HG02798 (cell line): ENCODE data around the gene MGMT.

ENCODE experiments used
- ATAC-seq: cut with Tn5 transposase; IDR thresholded peaks from one replicate; pipeline ENCODE4 v1.9.1; 2021; ENCODE audit warnings: mild to moderate bottlenecking; ENCODE audit not compliant: unreplicated experiment, poor library complexity

Gene MGMT

GRCh38 chr10:129491123-129491734 is 24.2 kb downstream of the MGMT start:
- no peak for ATAC-seq

DNA sequence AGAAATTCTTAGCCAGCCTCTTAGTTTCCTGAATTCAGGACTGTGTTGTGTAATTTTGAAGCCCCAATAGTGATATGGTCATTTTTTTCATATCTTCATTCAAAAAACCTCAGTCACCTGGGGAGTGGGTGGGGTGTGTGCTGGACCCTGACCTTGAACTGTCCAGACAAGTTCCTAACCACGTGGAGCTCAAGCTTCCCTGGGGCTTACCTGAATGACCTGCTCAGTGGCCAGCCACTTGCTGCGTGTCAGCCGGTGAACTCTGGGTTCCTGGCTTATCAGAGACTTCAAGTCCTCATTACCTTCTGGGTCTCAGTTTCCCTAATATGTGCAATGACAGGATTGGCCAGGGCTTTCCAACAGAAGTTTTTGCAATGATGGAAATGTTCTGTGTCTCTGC is 27.1 kb downstream of the MGMT start:
- ATAC-seq, result no peak

DNA sequence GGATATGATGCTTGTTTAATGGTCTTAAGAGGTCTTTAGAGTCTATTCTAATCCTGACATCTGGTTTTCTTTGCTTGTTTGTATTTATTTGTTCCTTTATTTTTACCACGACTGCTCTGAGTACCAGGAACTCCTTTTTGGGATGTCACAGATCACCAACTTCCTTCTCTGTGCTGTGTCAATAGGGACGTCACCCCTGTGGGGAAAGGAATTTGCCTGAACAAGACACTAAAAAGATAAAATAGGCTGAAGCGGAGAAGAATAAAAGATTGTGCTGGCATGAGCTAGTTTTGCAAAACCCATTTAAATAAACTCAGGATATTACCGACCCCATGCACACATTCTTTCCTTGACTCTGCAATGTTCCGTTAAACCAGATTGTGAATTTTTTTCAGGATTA is 27.7 kb downstream of the MGMT start:
- no peak for ATAC-seq

GRCh38 chr10:129495256-129495655 is 28.2 kb downstream of the MGMT start:
- ATAC-seq, result no peak

DNA sequence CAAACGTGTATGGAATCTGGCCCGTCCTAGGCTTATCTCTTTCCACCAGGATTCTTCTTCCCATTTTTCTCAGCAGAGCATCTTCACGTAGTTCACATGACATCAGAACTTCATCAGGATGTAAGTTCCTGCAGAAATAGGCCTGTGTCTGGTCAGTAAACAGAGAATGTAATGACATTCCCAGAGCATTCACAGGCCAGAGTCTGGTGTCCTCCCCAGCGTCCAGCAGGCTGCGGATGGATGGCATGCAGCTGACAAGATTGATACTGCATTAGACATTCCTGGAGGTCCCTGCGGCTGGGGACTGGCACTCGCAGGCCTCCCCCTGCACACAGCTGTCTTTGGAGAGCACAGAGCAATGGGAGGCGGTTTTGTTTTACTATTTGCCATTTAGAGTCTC is 28.7 kb downstream of the MGMT start:
- no peak for ATAC-seq

DNA sequence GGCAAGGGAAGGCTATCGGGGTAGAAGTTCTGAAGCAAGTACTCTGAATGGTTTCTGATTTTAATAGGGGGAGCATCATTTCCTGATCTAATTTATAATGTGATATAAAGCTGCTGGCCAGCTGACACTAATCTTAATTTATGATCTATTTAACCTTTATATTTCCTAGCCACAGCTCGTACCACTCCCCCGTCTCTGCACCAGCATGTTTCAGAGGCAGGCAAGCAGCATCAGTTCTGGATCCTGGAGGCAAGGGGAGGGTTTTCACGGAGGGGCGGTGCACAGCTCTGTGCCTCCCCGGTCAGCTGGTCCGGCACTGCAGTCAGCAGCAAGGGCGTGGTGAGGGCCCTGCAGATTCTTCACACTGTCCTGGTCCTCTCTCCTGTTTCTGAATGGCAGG is 30.0 kb downstream of the MGMT start:
- no peak for ATAC-seq

GRCh38 chr10:129498680-129499079 is 31.6 kb downstream of the MGMT start:
- ATAC-seq, result no peak

GRCh38 chr10:129500617-129501339 is 33.7 kb downstream of the MGMT start:
- no peak for ATAC-seq

GRCh38 chr10:129501652-129502436 is 34.8 kb downstream of the MGMT start:
- peak; percentile 89 for ATAC-seq

DNA sequence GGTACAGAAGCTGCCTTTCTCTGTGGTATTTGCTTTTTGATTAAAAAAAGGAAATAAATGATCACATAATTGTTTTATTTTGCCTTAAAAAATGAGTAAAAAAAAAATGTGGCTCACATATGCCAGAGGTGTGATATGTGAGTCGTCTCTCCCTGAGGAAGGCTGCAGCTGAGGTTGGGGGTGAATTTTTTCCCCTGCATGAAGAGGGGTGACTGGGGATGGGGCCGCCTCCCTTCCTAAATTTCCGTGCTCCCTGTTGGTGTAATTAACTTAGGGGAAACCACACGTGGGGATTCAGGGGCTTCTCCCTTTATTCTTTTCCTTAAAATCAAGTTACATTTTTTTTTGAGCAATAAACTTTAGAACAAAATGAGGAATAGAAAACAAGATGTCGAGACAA is 35.4 kb downstream of the MGMT start:
- no peak for ATAC-seq

- no peak for ATAC-seq
These were observed 38.5 kb downstream of the MGMT start for GRCh38 chr10:129505500-129506075.

GRCh38 chr10:129506101-129506797 is 39.2 kb downstream of the MGMT start:
- no peak for ATAC-seq

DNA sequence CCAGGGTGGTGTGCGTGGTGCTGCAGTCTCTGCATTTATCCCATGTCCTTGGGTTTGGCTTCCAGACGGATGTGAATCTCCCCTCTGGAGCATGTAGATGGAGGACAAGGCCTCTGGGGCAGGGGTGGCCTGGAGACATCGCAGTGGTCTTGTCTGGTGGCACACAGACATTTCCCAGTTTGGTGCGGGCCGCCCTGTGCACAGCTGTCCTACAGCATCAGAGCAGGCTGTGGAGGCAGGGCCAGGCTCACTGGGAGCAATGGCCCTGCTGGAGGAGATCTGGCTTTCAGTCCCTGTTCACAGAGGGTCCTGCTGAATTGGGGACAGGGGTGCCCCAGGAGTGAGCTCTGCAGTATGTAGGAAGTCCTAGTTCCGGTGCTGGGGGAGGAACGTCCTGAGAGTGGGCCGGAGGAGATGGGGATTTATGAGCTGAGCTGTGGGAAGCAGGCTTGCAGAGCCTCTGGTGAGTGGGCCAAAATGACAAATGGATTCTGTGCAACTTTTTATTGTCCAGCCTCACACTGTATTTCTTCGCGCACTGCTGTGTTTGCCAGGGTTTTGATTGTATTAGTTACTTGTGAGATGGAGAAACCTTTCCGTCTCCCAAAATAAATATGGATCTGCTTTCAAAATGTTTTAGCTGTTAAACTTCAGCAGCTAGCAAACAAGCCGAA is 40.3 kb downstream of the MGMT start:
- no peak for ATAC-seq

DNA sequence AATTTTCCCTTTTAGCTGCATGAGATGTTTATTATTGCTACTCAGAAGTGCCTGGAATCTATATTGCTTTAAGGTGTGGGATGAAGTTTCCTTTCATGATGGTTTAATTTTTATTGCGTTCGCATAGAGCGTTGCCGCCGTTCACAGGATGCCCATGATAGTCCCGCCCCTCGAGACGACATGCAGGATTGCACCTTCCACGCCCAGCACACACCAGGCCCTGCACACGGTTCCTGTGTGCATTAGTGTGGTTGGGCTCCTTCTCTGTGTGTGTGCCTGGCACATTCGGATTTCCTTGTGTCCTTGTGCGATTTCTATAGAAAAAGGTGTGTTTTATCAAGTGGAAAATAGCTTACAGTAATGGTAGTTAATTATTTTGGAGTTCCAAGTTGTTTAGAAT is 42.1 kb downstream of the MGMT start:
- ATAC-seq, result no peak

- ATAC-seq, result no peak
These were observed 42.8 kb downstream of the MGMT start for GRCh38 chr10:129509835-129510234.

GRCh38 chr10:129511086-129511485 is 44.0 kb downstream of the MGMT start:
- ATAC-seq, result no peak

- no peak for ATAC-seq
These were observed 44.7 kb downstream of the MGMT start for GRCh38 chr10:129511758-129512157.

DNA sequence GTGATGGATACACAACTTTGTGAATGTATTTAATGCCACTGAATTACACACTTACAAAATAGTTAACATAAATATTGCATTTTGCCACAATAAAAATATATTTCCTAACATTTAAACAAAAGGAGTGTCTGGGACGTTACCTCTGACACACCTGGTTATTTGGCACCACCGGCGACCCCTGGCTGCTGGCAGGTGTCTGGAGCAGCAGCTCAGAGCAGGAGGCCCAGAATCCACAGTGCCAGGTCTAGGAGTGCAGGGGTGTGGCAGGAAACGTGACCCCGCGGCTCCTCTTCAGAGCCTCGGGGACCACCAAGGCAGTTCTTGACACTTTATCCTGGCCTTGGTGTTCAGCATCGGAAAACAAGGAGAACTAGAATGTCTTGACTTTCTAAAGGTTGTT is 46.3 kb downstream of the MGMT start:
- ATAC-seq, result no peak

DNA sequence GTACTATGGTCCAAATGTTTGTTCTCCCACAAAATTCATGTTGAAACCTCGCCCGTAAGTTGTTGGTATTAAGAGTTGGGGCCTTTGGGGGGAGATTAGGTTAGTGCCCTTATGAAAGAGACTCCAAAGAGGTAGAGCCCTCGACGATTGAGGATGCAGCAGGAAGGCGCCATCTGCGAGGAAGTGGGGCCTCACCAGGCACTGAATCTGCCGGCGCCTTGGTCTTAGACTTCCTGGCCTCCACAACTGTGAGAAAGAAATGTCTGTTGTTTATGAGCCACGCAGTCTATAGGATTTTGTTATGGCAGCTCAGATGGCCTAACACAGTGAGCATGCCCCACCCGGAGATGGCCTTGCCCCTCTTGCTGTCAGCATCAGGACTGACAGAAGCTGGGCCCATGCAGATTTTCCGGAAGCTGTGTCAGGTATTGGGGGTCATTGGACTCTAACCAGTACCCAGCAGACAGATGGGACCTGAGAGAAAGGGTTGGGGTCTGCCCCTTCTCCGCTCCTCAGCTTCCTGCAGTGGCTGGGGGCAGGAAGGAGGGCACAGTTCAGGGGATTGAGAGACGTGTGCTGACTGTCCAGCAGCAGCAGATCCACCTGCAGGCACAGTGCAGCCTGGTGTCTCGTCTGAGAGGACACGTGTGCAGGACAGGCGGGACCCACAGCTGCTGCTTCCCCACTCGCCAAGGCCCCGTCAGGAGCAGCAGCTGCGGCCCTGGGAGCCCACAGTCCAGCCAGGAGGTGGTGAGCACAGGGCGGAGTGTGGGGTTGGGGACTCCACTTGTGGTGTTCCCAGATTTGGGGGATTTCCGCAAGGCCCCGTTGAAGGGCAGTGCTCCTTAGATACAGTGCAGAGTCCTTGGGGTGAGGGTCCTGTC is 47.8 kb downstream of the MGMT start:
- ATAC-seq, result no peak
